Liver (tissue), 9 donors: ENCODE measurements around the gene TPD52L1. TPM values are rescaled to one million over a fixed set of nuclear protein-coding genes. Genes with fewer than 3 reads are reported as not detected.
A peak's percentile ranks its signal among the peaks of the same experiment; 100 is the strongest.

ENCODE experiments used
- DNase-seq: peaks from one replicate; pipeline ENCODE4 v3.0.0-alpha.2; 2017; ENCODE audit warnings: low spot score
- H3K27ac ChIP-seq, 2 donors: one replicate each; pipeline ENCODE4 v1.7.0; 2013; ENCODE audit warnings: inconsistent platforms in 2 of 2, low read length in 2 of 2, control low read depth in 1 of 2, low read depth in 1 of 2, mild to moderate bottlenecking in 1 of 2
- H3K27me3 ChIP-seq, 4 donors: one replicate each; pipeline versions ENCODE4 v1.6.1 to v1.7.0; 2013; ENCODE audit warnings: low read length in 3 of 4, inconsistent platforms in 1 of 4, mild to moderate bottlenecking in 1 of 4, moderate library complexity in 1 of 4; ENCODE audit not compliant: control insufficient read depth in 4 of 4, insufficient read depth in 4 of 4
- H3K36me3 ChIP-seq, 4 donors: one replicate each; pipeline versions ENCODE4 v1.6.1 to v1.7.0; 2013; ENCODE audit warnings: low read length in 3 of 4, mild to moderate bottlenecking in 3 of 4, low read depth in 1 of 4, moderate library complexity in 1 of 4; ENCODE audit not compliant: control insufficient read depth in 4 of 4, insufficient read depth in 3 of 4
- H3K4me1 ChIP-seq, 4 donors: one replicate each; pipeline versions ENCODE4 v1.6.1 to v1.7.0; 2013; ENCODE audit warnings: low read length in 3 of 4, mild to moderate bottlenecking in 3 of 4, moderate library complexity in 1 of 4; ENCODE audit not compliant: control insufficient read depth in 4 of 4, insufficient read depth in 4 of 4
- H3K4me3 ChIP-seq, 3 donors: one replicate each; pipeline versions ENCODE4 v1.6.1 to v1.7.0; 2013; ENCODE audit warnings: low read length in 3 of 3, control low read depth in 1 of 3, low read depth in 1 of 3, mild to moderate bottlenecking in 1 of 3
- H3K9ac ChIP-seq, 2 donors: one replicate each; pipeline ENCODE4 v1.7.0; 2013; ENCODE audit warnings: low read length in 2 of 2, mild to moderate bottlenecking in 2 of 2, moderate library complexity in 2 of 2, control low read depth in 1 of 2, low read depth in 1 of 2
- H3K9me3 ChIP-seq, 4 donors: one replicate each; pipeline versions ENCODE4 v1.6.1 to v1.7.0; 2013; ENCODE audit warnings: low read length in 3 of 4; ENCODE audit not compliant: control insufficient read depth in 4 of 4
- ATF3 ChIP-seq: IDR thresholded peaks from 2 replicates; pipeline ENCODE4 v1.6.1; 2016; ENCODE audit warnings: antibody characterized with exemption
- GABPA ChIP-seq, 2 donors: IDR thresholded peaks in 1 of 2; conservative IDR thresholded peaks in 1 of 2; 2 replicates each; pipeline ENCODE4 v1.6.1; 2016; ENCODE audit warnings: antibody characterized with exemption in 2 of 2, mild to moderate bottlenecking in 1 of 2, moderate library complexity in 1 of 2
- NR2F2 ChIP-seq: IDR thresholded peaks from 2 replicates; pipeline ENCODE4 v1.6.1; 2016; ENCODE audit warnings: antibody characterized with exemption
- REST ChIP-seq: IDR thresholded peaks from 2 replicates; pipeline ENCODE4 v1.6.1; 2016; ENCODE audit warnings: antibody characterized with exemption, mild to moderate bottlenecking
- RXRA ChIP-seq, 2 donors: IDR thresholded peaks; 2 replicates each; pipeline ENCODE4 v1.6.1; 2017 to 2018; ENCODE audit warnings: antibody characterized with exemption in 2 of 2, mild to moderate bottlenecking in 1 of 2
- YY1 ChIP-seq: IDR thresholded peaks from 2 replicates; pipeline ENCODE4 v1.6.1; 2016; ENCODE audit warnings: antibody characterized with exemption, mild to moderate bottlenecking
- WGBS: extraction: QIAGEN DNeasy Blood & Tissue Kit; methylation state at CpG from one replicate; pipeline ENCODE4 v1.1.7; 2013; 5-methylcytosine and 5-hydroxymethylcytosine counted together
- polyA plus RNA-seq, 2 donors: library from polyadenylated mRNA; stranded (reverse) in 1 of 2; unstranded in 1 of 2; fragments of 200-250 nt in 1 of 2; fragments of >200 nt in 1 of 2; fragmentation: Nextera tagmentation in 1 of 2; extraction: Ambion mirVana in 1 of 2; gene quantifications; one replicate each; pipeline versions ENCODE4 v1.2.1 to v1.2.3, GENCODE V29; 2013 to 2015
- total RNA-seq, 2 donors: library from RNA; depleted of rRNA; stranded (reverse); fragments of >200 nt; gene quantifications; one replicate each; pipeline ENCODE4 v1.2.3, GENCODE V29; 2014
- TF ChIP-seq, protein P1 (sequence below): IDR thresholded peaks from 2 replicates; pipeline ENCODE4 v1.6.1; 2016; ENCODE audit warnings: antibody characterized with exemption
- donor health status: healthy.
- donor health status: healthy.
- donor health status: healthy.
- donor health status: healthy.
- donor health status: healthy.

The TPD52L1 gene
- total and polyA plus RNA-seq, 4 donors: 8.9 to 66.4 (median 56.6) TPM

GRCh38 chr6:125232466-125232865 is 78.9 kb downstream of the TPD52L1 start:
- no peak for DNase-seq
- no peak overlapping the region for H3K9ac ChIP-seq
- H3K4me3 ChIP-seq: no peak overlapping the region
- H3K4me1 ChIP-seq: no peaks in the 10 kb centered on the region
- no peaks in the 10 kb centered on the region for H3K36me3 ChIP-seq
- H3K27ac ChIP-seq: no peak overlapping the region
- H3K9me3 ChIP-seq: no peaks in the 10 kb centered on the region
- TF ChIP-seq NR2F2 (peak; percentile 14), ATF3 (no peak)
- WGBS: 81% methylated on average over 1 of the region's 1 CpG
- no peaks in the 10 kb centered on the region for H3K27me3 ChIP-seq

GRCh38 chr6:125233202-125233601 is 79.6 kb downstream of the TPD52L1 start:
- 81% methylated on average over 3 of the region's 3 CpGs for WGBS
- H3K9ac ChIP-seq: no peak overlapping the region
- H3K27ac ChIP-seq: no peak overlapping the region

More at GRCh38 chr6:125233202-125233601, 79.6 kb downstream of the TPD52L1 start:
- H3K4me1 ChIP-seq: no peaks in the 10 kb centered on the region
- H3K36me3 ChIP-seq: no peaks in the 10 kb centered on the region
- no peaks in the 10 kb centered on the region for H3K27me3 ChIP-seq
- TF ChIP-seq REST (no peak), GABPA (IDR thresholded peaks at IDR 0.05 in 1 of 2, conservative IDR thresholded peaks at IDR 0.05 in 1 of 2) (no peak), RXRA (IDR thresholded peaks at IDR 0.05) (no peak), YY1 (no peak)
- TF ChIP-seq, protein P1, sequence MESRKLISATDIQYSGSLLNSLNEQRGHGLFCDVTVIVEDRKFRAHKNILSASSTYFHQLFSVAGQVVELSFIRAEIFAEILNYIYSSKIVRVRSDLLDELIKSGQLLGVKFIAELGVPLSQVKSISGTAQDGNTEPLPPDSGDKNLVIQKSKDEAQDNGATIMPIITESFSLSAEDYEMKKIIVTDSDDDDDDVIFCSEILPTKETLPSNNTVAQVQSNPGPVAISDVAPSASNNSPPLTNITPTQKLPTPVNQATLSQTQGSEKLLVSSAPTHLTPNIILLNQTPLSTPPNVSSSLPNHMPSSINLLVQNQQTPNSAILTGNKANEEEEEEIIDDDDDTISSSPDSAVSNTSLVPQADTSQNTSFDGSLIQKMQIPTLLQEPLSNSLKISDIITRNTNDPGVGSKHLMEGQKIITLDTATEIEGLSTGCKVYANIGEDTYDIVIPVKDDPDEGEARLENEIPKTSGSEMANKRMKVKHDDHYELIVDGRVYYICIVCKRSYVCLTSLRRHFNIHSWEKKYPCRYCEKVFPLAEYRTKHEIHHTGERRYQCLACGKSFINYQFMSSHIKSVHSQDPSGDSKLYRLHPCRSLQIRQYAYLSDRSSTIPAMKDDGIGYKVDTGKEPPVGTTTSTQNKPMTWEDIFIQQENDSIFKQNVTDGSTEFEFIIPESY: no peak
- DNase-seq: no peak
- no peak overlapping the region for H3K4me3 ChIP-seq
- H3K9me3 ChIP-seq: no peaks in the 10 kb centered on the region
